SK-N-SH (cell line): ENCODE results near the gene HMGXB4.

Experiments used
- CTCF ChIP-seq: fragments of 200-600 bp; sonication (generic); IDR thresholded peaks from 2 replicates; pipeline ENCODE4 v1.6.1; 2017; ENCODE audit warnings: antibody characterized with exemption, mild to moderate bottlenecking, moderate library complexity
- EZH2phosphoT487 ChIP-seq: fragments of 200-600 bp; sonication (generic); IDR thresholded peaks from 2 replicates; pipeline ENCODE4 v1.6.1; 2017; ENCODE audit warnings: low read depth, mixed run types, mild to moderate bottlenecking, antibody characterized with exemption, moderate library complexity, borderline replicate concordance
- GATA2 ChIP-seq: sonication (generic); formaldehyde crosslinking; IDR thresholded peaks from 2 replicates; pipeline ENCODE4 v1.5.0; 2020; ENCODE audit warnings: mild to moderate bottlenecking, missing genetic modification reagents
- JUND ChIP-seq: IDR thresholded peaks from 2 replicates; pipeline ENCODE4 v1.4.0; 2012
- NRF1 ChIP-seq: IDR thresholded peaks from 2 replicates; pipeline ENCODE4 v1.6.1; 2012; ENCODE audit warnings: low read depth, mild to moderate bottlenecking, low read length
- PBX3 ChIP-seq: IDR thresholded peaks from 2 replicates; pipeline ENCODE4; 2012
- POLR2AphosphoS5 ChIP-seq: IDR thresholded peaks from 2 replicates; pipeline ENCODE4 v1.6.1; 2012; ENCODE audit warnings: low read depth, low read length
- REST ChIP-seq: IDR thresholded peaks from 2 replicates; pipeline ENCODE4 v1.6.1; 2012; ENCODE audit warnings: mild to moderate bottlenecking, low read depth, low read length, moderate library complexity
- SMC3 ChIP-seq: IDR thresholded peaks from 2 replicates; pipeline ENCODE4 v1.6.1; 2012; ENCODE audit warnings: low read depth, low read length, improper control_type of control experiment
- USF2 ChIP-seq: fragments of 150-350 bp; IDR thresholded peaks from 2 replicates; pipeline ENCODE4 v1.6.1; 2017; ENCODE audit warnings: antibody characterized with exemption, low read length, low read depth, borderline replicate concordance
- YY1 ChIP-seq: IDR thresholded peaks from 2 replicates; pipeline ENCODE4 v1.4.0; 2012; ENCODE audit warnings: low read depth, mild to moderate bottlenecking

- TF ChIP-seq JUND (no peak), CTCF (no peak), REST (no peak), USF2 (no peak), PBX3 (no peak), YY1 (no peak), EZH2phosphoT487 (no peak), NRF1 (no peak), POLR2AphosphoS5 (no peak), SMC3 (no peak), GATA2 (CRISPR knock-in tag) (no peak)
Measured at GRCh38 chr22:35333220-35333619, 75.9 kb downstream of the HMGXB4 start.
